ENCODE measurements around the gene OR52D1. TPM values are rescaled to one million over a fixed set of nuclear protein-coding genes. Genes with fewer than 3 reads are reported as not detected.

OR52D1 gene
- not detected for total RNA-seq

DNA sequence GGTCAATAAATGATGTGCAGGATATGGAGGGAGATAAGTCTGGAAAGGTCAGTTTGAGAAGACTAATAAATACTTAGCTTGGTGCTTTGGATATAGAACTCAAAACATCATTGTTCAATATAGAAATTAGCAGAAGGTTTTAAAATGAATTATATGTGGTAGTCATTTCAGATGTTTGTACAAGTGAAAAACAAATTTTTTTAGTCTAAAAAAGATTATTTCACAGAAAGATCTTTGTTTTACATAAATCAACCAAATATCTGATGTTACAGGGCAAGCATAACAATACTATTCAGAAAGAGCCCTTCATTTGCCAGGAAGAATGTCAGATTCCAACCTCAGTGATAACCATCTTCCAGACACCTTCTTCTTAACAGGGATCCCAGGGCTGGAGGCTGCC is at the start of gene OR52D1:
Gene OR52D1 (plus strand): TSS at position 301 of the 400 bp plus-strand sequence. CDS start 22 bp downstream, at position 323.
- no peak within 1 kb of the TSS for H3K4me3 ChIP-seq
- no peak within 1 kb of the TSS for H3K27ac ChIP-seq
- no peak for TF ChIP-seq POLR2AphosphoS5 (IDR thresholded peaks at IDR 0.05)
- no peak for TF ChIP-seq POLR2A (IDR thresholded peaks at IDR 0.05)
- no peak for TF ChIP-seq EP300 (IDR thresholded peaks at IDR 0.05)
- TF ChIP-seq, protein P1, sequence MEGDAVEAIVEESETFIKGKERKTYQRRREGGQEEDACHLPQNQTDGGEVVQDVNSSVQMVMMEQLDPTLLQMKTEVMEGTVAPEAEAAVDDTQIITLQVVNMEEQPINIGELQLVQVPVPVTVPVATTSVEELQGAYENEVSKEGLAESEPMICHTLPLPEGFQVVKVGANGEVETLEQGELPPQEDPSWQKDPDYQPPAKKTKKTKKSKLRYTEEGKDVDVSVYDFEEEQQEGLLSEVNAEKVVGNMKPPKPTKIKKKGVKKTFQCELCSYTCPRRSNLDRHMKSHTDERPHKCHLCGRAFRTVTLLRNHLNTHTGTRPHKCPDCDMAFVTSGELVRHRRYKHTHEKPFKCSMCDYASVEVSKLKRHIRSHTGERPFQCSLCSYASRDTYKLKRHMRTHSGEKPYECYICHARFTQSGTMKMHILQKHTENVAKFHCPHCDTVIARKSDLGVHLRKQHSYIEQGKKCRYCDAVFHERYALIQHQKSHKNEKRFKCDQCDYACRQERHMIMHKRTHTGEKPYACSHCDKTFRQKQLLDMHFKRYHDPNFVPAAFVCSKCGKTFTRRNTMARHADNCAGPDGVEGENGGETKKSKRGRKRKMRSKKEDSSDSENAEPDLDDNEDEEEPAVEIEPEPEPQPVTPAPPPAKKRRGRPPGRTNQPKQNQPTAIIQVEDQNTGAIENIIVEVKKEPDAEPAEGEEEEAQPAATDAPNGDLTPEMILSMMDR (IDR thresholded peaks at IDR 0.05) = no peak
- H3K27me3 ChIP-seq = no peaks in the 10 kb centered on the region
- DNase-seq (ENCODE audit: low spot score in 2 of 2) = no peak
- no peaks in the 10 kb centered on the region for H3K4me1 ChIP-seq
- no peaks in the 10 kb centered on the region for H3K36me3 ChIP-seq
- no peaks in the 10 kb centered on the region for H3K9me3 ChIP-seq

DNA sequence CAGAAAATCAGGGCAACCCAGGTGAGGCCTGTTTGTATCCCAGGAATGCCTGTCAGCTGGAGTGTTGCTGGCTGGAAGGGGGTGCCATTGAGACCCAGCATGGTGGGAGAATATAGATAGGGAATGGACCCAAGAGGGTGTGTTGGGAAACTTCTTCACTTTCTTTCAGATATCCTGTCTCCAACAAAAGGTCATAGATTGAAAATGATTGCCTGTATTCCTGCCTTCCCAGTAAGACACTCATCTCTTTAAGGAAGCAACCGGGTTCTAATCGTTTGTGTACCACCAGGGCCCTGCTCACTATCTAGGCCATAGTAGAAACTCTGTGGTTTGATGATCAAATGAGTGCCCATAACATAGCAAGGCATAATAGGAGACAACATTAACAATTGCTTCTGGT is 47.1 kb upstream of the OR52D1 start, which contains the start of gene OR51I1:
Gene OR51I1 (minus strand): TSS at position 101 of the 400 bp plus-strand sequence. CDS start 0 bp downstream, at position 101.
- Histone ChIP-seq H3K4me1 (no peaks in the 10 kb centered on the region), H3K27ac (no peak within 1 kb of the TSS), H3K27me3 (no peaks in the 10 kb centered on the region), H3K4me3 (no peak within 1 kb of the TSS), H3K9me3 (no peaks in the 10 kb centered on the region), H3K36me3 (no peaks in the 10 kb centered on the region)
- no peak for DNase-seq (ENCODE audit: low spot score in 2 of 2)
- 27% methylated on average over 2 of the region's 2 CpGs for WGBS
- TF ChIP-seq EP300 (IDR thresholded peaks at IDR 0.05) (no peak), POLR2A (IDR thresholded peaks at IDR 0.05) (no peak), POLR2AphosphoS5 (IDR thresholded peaks at IDR 0.05) (no peak)
- TF ChIP-seq, protein P1 (IDR thresholded peaks at IDR 0.05) = no peak

DNA sequence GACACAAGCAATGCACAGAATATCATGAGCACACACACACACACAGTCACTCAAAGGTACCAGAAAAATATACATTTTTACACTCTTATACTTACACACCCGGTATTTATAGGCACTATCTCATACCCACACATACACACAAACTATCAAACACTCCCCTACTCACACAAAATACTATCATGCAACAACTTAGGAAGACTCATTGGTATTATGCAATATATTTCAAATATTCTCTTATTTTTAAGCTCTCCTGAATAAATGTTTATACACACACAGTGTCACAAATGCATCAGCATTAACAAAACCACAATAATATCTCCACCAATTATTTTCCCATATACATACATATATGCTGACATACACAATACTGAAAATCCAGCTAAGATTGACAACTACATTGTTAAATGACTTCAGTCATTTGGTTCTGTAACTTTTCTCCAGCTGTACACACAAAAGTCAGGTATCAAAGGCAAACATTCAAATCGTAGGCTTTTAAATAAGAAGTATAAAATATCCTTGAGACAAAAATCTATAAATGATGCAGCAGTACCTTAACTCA is 44.6 kb upstream of the OR52D1 start:
- Histone ChIP-seq H3K9me3 (no peaks in the 10 kb centered on the region), H3K27me3 (no peaks in the 10 kb centered on the region), H3K4me1 (no peaks in the 10 kb centered on the region), H3K27ac (no peak overlapping the region), H3K4me3 (no peak overlapping the region), H3K36me3 (no peaks in the 10 kb centered on the region)
- TF ChIP-seq POLR2AphosphoS5 (IDR thresholded peaks at IDR 0.05) (no peak), EP300 (IDR thresholded peaks at IDR 0.05) (no peak), POLR2A (IDR thresholded peaks at IDR 0.05) (no peak)
- TF ChIP-seq, protein P1 (IDR thresholded peaks at IDR 0.05) = no peak
- 82% methylated on average over 2 of the region's 2 CpGs for WGBS
- no peak for DNase-seq (ENCODE audit: low spot score in 2 of 2)

DNA sequence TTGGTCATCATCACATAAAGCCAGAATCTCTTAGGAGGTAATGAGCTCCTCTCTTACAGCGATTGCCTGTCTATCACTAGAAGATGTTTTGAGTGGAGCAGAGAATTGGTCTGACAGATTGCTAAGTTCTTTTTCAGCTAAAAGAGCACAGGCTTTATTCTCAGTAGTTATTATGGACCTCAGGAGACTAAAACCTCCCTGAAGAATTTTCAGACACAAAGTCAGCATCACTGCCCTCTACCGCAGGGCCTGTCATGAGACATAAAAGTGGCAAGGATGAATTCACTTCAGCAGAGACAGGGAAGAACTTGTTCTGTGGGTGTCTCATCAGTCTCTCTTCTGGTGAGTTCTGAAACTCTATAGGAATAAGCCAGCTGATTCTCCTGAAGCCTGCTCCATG is 39.5 kb upstream of the OR52D1 start, which contains the start of gene OR51I2:
Gene OR51I2 (plus strand): TSS at position 301 of the 400 bp plus-strand sequence. CDS start 4,166 bp downstream, outside the sequence.
- DNase-seq (ENCODE audit: low spot score in 2 of 2) = no peak
- WGBS = 81% methylated on average over 2 of the region's 2 CpGs
- Histone ChIP-seq H3K9me3 (no peaks in the 10 kb centered on the region), H3K4me3 (no peak within 1 kb of the TSS), H3K27ac (no peak within 1 kb of the TSS), H3K4me1 (no peaks in the 10 kb centered on the region), H3K36me3 (no peaks in the 10 kb centered on the region), H3K27me3 (no peaks in the 10 kb centered on the region)
- no peak for TF ChIP-seq EP300 (IDR thresholded peaks at IDR 0.05)
- TF ChIP-seq, protein P1 (IDR thresholded peaks at IDR 0.05) = no peak
- no peak for TF ChIP-seq POLR2A (IDR thresholded peaks at IDR 0.05)
- TF ChIP-seq POLR2AphosphoS5 (IDR thresholded peaks at IDR 0.05) = no peak

DNA sequence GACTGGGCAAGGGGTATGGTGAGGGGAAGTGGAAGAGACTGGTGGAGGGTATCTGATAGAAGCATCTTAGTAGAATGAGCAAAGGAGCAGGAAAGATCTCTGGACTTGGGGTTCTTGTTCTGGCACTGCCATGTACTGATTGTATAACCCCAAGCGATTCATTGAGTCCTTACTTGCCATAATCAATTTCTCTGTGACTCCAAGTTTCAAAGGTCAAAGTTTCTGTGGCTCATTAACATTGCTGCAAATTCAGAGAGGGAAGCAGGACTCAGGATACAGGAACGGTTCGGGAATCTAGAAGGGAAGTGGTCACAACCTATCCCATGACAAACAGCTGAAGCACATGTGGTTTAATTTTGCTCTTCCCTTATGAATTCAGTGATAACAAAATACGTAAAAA is 39.1 kb upstream of the OR52D1 start:
- TF ChIP-seq EP300 (IDR thresholded peaks at IDR 0.05) = no peak
- TF ChIP-seq, protein P1 (IDR thresholded peaks at IDR 0.05) = no peak
- no peak for TF ChIP-seq POLR2A (IDR thresholded peaks at IDR 0.05)
- no peak for TF ChIP-seq POLR2AphosphoS5 (IDR thresholded peaks at IDR 0.05)
- Histone ChIP-seq H3K36me3 (no peaks in the 10 kb centered on the region), H3K27me3 (no peaks in the 10 kb centered on the region), H3K9me3 (no peaks in the 10 kb centered on the region), H3K4me1 (no peaks in the 10 kb centered on the region), H3K27ac (no peak overlapping the region), H3K4me3 (no peak overlapping the region)
- no peak for DNase-seq (ENCODE audit: low spot score in 2 of 2)
- 77% methylated on average over 4 of the region's 4 CpGs for WGBS

Measured in suprapubic skin (tissue), 4 donors.